Stimulated activated CD4-positive, alpha-beta T cell treated with anti-CD3 and anti-CD28 coated beads, TNF-alpha, amount 100 ng/mL, for 48 hours (primary cell): Measurements from ENCODE around the gene CRABP1.

Experiments
- DNase-seq, 3 donors: peaks; one replicate each; pipeline ENCODE4 v3.0.0-alpha.2; 2020; ENCODE audit warnings: low read depth in 3 of 3

The CRABP1 gene

DNA sequence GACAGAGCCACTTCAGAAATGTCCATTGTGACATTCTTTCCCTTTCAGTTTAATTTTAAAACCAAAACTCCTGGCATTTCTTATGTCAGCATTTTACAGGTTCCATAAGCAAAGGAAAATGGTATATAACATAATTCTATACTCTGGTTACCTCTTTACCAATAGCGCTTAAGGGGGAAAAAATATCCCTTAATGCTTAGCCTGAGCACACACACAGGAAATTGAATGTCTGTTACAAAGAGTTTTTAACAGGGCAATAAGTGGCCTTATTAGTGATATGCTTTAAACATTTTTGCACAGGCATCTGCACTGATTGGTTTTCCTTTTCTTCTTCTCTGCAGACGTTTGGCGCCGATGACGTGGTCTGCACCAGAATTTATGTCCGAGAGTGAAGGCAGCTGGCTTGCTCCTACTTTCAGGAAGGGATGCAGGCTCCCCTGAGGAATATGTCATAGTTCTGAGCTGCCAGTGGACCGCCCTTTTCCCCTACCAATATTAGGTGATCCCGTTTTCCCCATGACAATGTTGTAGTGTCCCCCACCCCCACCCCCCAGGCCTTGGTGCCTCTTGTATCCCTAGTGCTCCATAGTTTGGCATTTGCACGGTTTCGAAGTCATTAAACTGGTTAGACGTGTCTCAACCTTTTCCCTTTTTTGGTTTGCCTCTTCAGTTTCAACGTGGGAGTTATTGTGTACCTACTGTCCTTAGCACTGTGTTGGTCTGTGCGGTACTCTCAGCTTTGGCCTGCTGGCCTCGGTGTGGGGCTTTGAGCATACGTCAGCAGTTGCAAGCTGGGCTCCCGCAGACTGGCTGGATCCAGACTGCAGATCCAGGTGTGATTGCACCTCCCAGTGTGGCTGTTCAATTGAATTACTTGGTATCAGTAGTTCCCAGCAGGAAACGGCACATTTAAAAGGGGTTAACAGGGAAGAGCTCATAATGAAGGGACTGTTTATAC is 7.7 kb downstream of the CRABP1 start:
- DNase-seq: no peak

DNA sequence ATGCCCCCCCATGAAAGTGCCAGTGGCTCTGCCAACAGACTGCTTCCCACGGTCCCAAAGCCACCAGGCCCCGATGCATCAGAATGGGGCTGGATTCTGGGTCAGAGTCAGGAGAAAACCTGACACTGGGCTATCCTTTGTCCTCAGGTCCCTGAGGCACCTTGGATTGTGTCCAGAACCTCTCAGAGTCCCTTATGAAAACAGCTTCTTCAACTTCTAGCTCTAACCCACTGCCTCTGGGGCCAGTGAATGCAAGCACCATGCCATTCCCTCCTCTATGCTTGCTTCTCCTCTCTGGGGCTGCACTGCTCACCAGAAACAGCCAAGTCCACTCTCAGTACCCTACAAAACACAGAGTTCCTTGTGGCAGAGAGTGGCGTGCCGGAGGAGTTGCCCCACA is 9.9 kb downstream of the CRABP1 start:
- no peak for DNase-seq

DNA sequence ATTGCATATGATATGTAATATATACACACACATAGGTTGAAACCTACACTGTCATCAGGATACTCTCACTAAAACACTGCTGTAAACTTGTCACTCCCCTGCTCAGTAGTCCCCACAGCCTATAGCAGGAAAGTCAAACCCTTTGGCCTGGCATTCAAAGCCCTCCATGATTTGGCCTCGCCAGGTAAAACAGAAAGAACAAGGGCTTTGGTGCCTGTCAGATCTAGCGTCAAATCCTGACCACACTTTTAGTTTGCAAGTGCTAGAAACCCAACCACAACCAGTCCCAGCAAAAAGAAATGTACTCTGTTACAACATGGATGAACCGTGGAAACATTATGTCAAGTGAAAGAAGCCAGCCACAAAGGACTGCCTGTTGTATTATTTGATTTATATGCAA is 11.4 kb downstream of the CRABP1 start:
- no peak for DNase-seq

DNA sequence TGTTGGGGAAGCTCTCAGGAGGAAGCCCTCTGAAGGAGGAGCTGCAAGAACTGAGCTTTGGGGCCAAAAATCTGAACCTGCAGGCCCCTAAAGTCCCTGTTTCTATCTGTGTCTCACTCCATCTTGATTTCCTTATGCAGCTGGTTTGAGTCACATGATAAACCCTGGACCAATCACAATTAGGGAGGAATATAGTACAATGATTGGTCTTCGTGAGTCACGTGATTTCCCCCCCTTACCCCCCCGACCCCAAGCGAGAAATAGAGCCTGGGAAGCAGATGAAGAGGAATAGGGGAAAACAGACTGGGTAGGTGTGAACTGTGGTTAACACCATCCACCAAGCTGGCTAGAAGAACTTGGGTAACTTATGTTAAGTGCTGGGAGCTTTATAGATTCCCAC is 12.9 kb downstream of the CRABP1 start:
- no peak for DNase-seq

DNA sequence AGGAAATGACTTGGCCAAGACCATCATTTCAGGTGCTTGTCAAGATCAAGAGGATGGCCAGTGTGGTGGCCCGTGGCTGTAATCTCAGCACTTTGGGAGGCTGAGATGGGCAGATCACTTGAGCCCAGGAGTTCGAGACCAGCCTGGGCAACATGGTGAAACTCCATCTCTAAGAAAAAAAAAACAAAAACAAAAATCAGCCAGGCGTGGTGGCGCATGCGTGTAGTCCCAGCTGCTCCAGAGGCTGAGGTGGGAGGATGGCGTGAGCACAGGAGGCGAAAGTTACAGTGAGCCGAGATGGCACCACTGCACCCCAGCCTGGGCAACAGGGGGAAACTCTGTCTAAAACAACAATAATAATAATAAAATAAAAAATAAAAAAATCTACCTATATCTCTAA is 15.0 kb downstream of the CRABP1 start:
- DNase-seq: no peak

DNA sequence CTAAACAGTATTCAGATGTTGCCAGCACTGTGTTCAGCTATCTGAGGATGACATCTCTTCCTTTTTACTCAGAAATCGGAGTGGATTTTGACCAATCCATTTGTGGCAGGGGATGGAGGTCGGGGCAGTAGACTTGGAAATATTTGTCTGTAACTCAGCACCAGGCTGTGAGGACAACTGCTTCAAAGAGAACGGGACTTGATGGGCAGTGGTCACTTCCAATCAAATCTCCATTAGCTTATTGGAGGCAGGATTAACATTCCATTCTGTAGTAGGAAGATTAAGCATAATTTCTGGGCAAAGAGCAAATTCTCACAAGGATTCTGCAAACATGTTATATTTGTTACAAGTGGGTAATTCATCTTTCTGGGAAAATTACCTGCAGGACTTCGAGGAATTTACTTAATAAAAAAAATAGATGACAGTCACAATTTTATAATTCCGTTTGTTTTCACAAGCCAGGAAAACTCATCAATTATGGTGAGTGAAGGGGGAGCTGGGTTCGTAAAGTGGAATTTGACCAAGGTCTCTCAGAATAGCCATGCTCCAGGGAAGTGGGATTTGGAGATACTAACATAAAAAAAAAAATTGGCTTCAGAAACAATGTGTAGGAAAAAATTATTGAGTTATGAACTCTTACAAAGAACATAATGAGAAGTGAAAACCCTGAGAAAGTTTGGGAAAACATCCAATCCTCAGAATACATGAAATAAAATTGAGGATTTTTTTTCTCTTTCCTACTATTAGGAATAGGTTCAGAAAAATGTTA is 18.1 kb downstream of the CRABP1 start:
- DNase-seq: no peak

DNA sequence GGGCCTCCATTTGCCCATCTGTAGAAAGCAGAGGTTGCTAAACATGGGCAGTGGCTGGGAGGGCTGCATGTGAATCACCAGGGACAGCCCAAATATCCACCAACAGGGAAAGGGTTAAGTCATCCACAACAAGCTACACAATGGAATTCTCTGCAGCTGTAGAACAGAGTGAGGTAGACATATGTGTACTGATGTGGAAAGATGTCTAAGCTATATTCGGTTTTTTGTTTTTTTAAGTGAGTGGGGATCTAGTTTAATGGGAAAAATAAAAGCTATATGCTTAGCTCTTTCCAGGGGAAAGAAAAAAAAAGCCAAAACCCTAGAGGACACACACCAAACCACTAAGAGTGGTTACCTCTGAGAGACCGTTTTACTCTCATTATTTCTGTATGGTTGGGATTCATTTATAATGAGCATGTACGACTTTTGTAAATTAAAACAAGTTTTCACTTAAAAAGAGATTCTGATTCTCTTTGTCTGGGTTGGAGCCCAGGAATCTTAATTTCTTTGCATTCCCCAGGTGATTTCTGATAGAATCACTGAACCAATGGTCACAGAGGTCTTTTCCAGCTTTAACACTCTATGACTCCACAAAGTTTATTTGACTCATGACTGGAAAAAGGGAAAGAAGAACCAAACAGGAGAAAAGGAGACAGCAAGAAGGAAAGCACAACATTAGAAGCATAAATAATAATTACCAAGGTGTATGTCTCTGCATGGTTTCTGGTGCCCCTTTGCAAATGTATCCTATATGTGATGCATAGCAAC is 19.1 kb downstream of the CRABP1 start:
- no peak for DNase-seq

DNA sequence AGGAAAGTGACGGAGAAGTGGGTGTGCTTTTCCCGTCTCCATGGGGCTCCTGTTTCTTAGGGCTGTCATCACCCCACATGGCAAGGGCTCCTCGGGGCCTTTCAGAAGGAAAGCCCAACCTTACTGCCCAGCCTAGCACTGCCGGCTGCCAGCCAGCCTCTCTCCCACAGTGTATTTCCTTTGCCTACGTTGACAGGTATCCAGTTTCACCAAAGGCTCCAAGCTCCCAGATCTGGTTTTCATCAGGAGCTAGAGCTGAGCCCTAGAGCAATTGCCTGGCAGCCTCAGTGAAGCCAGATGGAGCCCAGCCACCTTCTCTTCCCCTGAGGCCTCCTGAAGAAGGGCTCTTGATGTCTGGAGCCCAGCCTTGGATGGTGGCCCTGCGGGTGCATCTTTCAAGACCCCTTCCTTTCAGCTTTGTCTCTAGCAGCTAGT is 20.2 kb downstream of the CRABP1 start:
- no peak for DNase-seq

DNA sequence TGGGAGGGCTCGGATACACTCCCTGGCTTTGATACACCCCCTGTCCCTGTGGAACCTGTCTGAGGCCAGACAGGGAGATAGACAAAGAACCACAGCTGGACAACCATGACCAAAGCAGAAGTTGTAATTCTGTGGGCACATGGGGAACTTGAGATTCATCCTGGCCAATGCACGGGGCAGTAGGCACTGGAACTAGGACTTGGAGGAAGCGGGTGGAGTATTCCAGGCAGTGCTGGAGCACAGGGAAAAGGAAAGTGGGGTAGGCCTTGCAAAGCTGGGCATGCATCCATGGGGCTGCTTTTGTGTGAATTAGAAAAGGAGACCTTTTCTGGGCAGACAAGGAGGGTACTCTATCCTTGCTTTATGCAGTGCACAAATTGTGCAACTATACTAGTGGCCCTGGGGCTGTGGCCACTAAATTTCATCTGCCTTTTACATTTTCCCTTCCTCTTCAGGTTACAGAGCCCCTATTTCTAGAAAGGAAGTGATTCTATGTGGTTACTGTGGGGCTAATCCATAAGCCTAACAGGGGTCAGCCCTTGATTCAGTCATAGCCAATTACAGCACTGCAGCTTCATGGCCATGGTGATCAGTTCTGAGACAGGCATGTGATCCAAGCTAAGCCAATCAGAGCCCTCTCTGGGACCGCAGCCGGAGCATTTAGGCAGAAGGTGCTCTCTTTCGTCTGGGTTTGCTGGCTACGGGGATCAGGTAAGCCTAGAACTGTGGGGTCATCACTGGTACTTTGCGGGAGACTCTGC is 21.0 kb downstream of the CRABP1 start:
- no peak for DNase-seq

DNA sequence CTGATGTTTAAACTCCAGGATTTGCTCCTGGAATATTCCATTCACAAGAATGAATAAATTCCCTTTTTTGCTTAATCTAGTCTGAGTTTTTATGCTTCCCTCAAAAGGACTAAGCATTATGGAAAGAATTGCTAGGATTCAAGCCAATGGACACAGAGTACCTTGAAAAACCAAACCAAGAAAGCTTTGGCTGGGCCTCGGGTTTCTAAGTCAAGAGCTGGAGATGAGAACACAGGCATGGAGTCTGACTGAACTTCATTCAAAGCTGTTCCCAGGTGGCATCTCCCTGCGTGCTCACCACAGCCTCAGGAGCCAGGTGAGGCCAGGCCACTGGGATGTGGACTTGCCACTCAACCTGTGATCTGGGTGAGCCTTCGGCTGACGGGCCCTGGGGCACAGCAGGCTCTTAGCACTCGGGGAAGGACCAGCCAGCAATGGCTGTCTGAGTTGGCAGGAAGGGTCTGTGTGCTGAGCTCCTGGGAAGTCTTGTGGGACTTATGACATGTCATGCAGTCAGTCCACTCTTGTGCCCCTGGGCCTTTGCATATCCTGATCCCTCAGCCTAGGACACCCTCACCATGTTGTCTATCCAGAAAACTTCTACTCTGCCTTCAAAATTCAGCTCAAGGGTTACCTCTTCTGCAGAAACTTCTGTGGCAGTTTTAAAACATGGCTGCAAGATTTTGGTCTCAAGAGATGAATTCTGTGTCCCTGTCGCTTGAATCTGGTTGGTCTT is 21.8 kb downstream of the CRABP1 start:
- no peak for DNase-seq

DNA sequence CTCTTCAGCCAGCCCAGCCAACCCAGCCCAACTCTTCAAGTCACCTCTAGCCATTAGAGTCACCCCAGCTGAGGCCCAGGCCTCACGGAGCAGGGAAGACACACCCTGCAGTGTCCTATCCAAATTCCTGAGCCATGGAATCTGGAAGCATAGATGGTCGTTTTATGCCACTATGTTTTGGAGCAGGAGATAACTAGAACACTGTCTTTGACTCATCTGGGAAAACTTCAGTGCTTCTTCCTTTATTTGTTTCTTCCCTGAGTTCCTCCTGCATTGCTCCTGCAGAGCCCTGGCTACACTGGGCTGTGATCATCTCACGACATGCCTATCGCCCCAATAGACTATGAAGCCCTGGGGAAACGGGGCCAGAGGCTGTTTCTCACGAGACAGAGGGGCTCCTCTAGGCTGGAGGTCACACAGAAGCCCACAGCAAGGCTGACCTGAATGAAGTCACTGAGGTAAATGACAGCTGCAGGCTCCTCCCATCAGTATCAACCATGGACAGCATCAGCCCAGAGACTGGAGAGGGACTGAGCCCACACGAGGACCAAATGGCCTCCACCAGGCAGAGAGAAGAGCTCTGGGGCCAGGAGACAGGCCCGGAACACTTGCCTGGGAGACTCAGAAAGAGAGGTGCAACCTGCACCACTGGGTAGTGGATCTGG is 22.7 kb downstream of the CRABP1 start:
- no peak for DNase-seq

DNA sequence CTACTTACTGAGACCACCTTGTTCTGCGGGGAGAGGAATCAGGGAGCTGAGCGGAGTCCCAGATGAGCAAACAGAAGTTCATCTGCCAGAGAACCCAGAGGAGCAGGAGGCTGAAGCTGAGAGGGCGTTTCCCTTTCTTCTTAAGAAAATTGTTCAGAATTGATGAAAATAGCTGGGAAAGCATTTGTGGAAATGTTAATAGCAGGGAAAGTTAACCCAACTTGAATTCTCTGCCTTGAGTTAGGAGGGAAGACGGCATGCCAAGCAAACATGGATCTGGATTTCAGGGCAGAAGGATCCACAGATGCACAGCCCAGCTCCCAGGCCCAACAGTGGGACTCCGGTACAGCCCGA is 23.2 kb downstream of the CRABP1 start:
- DNase-seq: no peak

DNA sequence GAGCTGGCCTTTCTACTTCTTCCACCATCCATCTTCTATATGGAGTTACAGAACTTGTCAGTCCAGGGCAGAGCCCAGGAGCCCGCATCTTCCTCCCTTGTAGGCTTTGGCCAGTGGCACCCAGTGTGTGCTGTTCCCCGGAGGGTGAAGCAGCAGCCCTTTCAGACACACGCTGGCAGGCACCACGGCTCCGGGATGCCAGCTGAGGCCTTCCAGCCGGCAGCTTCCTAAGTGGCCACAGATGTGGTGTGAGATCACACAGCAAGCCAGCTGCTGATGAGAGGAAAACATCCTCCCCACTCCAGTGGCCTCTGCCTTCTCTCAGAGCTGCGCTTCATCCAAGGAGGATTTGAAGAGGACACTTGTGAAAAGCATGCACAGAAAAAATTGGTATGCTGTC is 24.1 kb downstream of the CRABP1 start:
- no peak for DNase-seq

DNA sequence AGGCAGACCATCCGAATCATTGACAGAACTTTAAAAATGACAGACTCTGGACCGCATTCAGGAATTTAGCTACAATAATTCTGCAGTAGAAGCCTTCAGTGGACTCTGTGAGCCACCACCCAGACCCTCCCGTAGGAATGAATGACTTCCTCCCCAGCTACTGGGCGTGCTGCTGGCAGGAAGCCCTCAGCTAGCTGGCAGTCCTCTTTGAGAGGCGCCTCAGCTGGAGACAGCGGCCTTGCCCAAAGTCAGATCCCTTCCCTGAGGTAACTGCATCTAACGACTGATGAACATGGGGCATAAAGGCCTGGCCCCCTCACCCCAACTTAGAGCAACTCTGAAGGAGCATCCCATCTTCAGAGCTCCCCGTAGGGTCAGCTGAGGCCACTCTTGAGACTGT is 25.8 kb downstream of the CRABP1 start:
- no peak for DNase-seq

DNA sequence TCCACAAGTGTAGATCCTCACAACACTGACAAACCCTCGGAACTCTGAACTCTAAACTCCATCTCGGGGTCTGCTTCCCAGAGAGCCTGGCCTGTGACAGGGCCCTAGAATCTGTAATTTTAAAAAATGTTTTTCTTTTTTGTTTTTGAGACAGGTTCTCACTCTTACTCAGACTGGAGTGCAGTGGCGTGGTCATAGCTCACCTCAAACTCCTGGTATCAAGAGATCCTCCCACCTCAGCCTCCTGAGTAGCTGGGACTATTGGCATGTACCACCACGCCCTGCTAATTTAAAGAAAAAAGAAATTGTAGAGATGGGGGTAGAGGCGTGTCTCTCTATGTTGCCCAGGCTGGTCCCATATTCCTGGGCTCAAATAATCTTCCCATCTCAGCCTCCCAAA is 26.2 kb downstream of the CRABP1 start:
- no peak for DNase-seq

DNA sequence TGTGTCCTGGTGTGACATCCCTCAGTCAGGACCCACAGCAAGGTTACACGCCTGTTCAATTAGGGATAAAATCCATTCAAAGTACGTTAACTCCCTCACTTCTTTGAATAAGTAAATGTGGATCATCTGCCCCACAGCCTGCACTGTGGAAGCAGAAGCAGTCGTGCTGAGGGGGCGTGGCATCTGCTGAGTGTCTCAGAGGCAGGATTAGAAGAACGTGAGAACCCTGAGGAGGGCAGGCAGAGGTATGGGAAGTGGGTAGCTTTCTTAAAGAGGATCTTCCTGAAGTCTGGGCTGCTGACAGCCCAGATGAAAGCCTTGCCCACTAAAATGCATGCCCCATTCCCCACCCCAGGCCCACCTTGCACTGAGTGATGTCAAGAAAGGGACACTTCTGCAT is 28.5 kb downstream of the CRABP1 start:
- DNase-seq: no peak

DNA sequence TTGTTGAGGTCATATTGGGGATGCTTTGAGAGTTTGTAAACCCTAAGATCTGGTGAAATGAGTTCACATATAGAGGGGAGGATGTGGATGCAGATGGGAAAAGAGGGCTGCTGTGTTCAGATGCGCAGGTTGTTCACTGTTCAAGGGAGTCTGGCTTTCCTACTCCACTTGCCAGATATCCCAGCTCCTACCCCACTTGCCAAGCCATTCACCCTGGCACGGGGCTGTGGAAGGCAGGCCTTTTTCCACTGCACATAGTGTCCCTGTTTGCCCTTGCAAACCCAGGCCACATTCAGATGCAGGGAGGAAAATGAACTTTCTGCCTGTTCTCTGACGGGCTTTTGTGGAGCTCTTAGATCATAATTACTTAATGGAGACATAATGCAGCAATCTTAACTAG is 29.0 kb downstream of the CRABP1 start:
- no peak for DNase-seq

DNA sequence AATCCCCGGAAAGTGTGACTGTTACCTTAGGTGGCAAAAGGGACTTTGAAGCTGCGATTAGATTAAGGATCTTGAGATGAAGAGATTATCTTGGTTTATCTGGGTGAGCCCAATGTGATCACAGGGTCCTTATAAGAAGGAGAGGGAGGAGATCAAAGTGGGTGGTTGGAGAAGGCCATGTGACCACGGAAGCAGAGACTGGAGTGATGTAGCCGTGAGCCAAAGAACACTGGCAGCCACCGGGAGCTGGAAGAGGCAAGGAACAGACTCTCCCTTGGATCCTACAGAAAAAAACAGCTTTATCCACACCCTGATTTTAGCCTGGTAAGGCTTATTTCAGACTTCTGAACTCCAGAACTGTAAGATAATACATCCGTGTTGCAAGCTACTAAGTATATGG is 29.9 kb downstream of the CRABP1 start:
- no peak for DNase-seq

DNA sequence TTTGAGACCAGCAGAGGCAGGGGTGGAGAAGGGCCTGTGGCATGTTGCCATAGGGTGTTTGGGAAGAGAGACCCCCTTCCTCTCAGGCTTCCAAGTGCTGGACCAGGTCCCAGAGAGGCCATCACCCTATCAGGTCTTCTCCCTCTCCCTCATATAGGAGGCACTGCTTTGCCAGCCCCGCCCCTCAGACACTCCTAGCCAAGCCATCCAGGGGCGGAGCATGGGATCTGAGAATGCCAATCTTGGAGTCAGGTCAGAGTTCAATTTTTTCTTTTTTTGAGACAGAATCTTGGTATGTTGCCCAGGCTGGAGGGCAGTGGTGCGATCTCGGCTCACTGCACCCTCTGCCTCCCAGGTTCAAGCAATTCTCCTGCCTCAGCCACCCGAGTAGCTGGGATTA is 32.7 kb downstream of the CRABP1 start:
- no peak for DNase-seq
